ENCODE results near the gene RAC2.

Gene RAC2

DNA sequence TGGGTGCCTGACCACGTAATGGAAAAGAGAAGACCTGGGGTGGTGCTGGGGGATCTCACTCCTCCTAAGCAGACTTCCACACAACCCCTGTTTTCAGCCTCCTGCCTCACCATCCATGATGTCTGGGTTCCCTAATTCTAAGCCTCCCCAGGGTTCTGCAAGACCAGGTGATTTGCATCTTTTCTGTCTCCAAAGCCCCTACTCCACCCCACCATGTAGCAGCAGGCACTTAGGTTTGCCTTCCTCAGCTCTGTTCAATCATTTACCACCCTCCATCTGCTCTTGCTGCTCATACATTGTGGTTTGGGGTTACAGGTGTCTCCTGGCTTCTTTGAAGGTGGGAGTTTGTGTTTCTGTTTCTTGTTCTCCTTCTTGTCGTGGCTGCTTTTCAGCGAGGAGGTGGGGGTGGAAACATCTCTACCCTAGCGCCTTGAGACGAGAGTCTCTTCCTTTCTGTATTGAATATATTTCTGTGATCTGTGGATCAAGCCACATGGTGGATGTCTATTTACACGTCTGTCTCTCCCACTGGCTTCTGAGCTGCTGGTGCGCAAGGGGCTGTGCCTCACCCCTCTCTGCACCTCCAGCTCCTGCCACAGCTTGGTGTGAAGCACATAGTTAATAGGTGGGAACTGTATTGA lies 25.2 kb downstream of the RAC2 start:
- DNase-seq, result no peak

GRCh38 chr22:37218399-37218770 lies 25.7 kb downstream of the RAC2 start:
- DNase-seq, result no peak

GRCh38 chr22:37215890-37216289 lies 28.2 kb downstream of the RAC2 start:
- DNase-seq, result no peak

- DNase-seq, result no peak
Measured at GRCh38 chr22:37214731-37215030, 29.4 kb downstream of the RAC2 start.

DNA sequence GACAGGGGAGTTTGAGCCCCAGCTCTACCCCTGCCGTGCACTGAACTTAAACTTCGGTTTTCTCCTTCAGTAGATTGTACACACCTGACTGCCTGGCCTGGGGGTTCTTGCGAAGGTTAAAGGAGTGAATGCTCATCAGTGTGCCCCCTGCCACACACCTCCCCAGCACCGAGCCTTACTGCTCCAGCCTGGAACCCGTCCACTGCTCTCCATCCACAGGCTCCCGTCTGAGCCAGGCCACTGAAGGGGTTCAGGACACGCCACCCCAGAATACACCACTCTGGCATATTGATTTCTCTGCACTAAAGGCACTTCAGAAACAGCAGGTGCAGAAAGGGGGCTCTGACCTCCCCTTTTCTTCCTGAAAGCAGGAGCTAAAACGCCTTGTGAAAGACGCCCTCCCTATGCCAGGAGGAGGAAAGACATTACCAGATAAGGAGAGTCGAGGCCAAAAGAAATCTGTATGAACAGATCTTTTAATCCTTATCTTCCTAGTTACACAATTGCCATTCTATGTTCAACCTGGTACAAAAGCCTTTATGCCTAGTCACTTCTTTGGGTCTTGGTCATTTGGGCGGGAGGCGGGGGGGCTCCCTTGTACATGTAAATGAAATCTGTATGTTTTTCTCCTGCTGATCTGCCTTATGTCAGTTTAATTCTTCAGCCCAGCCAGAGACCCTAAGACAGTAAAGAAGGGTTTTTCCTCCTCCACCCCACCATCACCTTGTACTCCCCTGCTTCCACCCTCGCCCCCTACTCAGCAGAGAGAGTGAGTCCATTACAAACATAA lies 29.9 kb downstream of the RAC2 start:
- DNase-seq, result no peak

- DNase-seq, result no peak
Measured at GRCh38 chr22:37213218-37213855, 30.7 kb downstream of the RAC2 start.

DNA sequence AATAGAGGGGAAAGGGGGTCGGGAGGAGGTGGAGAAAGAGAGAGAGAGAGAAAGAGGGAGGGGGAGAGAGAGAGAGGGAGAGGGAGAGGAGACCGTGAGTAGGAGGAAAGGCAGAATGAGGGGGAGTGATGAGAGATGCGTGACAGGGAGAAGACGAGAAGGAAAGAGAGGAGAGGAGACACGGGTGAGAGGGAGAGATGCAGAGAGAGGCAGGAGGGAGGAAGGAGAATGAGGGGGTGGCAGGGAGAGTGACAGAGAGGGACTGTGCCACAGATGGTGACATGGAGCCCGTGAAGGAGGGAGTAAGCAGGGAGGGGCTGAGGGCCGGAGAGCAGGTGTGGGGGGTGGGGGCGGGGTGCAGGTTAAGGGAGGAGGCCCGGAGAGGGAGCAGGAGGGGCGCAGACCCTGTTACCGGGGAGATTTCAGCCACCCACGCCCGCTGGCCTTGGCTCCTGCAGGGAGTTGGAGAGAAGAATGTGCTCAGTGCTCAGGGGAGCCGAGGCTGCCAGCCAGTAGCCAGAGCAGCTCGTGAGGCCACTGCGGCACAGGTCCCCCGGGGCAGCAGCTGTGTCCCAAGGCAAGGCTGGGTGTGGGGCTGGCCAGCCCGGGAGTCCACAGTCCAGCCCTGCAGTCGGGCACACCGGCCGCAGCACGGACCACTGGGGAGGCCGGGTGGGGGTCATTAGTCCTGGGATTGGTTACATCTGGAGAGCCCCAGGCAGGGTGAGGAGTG lies 31.7 kb downstream of the RAC2 start, which contains the start of gene SSTR3:
TSS of gene SSTR3 (minus strand) at position 304 of the 733 bp plus-strand sequence. CDS start 4,674 bp downstream, outside the sequence.
- no peak for DNase-seq

DNA sequence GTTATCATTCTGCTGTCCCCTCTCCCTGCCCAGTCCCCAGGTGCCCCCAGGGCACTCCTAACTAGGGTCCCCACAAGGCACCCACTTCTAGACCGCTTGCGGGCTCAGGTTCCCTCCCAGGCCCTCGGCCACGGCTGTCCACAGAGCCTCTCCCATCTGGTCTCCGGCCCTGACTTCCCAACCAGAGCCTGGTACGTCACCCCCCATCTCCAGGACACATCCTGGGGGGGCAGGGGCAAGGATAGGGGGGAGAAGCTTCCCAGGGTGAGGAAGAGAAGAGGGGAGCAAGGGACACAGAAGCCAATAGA lies 32.2 kb downstream of the RAC2 start:
- DNase-seq, result no peak

DNA sequence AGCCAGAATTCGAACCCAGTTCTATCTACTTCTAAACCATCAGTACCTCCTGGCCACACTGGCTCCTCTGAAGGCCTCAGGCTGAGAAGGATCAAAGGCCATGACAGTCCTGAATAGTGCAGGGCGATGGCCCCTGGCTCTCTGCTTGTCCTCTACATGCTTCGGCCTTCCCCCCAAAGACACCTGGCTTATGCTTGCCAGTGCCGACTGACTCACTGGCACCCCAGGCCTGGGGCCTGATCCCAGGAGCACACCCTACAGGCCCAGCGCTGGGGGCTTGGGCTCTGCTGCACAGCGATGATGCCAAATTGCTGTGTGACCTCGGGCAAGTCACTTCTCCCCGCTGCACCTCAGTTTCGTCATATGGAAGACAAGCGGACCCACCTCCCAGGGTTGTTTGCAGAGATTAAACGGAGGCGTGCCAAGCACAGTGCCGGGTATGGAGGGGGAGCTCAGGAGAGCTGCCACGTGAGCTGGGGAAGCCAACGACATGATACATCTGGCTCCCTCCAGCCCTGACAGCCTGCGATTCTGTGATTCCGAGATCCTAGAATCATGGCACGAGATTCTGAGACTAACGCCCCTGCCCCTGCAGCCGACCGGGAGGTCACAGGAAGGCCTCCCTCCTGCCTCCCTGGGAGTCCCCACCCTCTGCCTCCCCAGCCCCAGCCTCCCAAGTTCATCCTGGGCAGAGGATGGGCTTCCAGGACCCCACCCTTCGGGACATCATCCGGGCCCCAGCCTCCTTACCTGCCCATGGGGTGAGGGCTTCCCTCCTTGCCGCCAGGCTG lies 32.8 kb downstream of the RAC2 start:
- no peak for DNase-seq

- DNase-seq, result no peak
Measured at GRCh38 chr22:37210041-37210803, 33.8 kb downstream of the RAC2 start.

- no peak for DNase-seq
Measured at GRCh38 chr22:37209140-37209845, 34.8 kb downstream of the RAC2 start.

GRCh38 chr22:37208401-37209139 lies 35.5 kb downstream of the RAC2 start:
- DNase-seq, result no peak

DNA sequence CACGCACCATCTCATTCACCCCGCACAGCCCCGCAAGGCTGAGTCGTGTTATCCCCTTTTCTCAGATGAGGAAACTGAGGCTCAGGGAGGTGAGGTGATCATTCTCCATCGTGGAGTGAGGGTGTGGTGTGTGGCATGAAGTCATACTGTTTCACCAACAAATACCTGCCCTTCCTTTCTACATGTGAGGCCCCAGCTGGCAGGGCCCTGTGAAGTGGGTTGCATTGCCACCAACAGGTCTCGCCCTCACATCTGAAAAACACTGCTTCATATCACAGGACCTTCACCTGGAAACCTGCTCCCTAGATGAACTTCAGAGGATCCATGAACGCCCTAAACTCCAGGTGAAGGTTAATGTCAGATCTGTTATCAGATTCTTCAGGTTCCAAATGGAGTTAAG lies 36.1 kb downstream of the RAC2 start:
- no peak for DNase-seq

DNA sequence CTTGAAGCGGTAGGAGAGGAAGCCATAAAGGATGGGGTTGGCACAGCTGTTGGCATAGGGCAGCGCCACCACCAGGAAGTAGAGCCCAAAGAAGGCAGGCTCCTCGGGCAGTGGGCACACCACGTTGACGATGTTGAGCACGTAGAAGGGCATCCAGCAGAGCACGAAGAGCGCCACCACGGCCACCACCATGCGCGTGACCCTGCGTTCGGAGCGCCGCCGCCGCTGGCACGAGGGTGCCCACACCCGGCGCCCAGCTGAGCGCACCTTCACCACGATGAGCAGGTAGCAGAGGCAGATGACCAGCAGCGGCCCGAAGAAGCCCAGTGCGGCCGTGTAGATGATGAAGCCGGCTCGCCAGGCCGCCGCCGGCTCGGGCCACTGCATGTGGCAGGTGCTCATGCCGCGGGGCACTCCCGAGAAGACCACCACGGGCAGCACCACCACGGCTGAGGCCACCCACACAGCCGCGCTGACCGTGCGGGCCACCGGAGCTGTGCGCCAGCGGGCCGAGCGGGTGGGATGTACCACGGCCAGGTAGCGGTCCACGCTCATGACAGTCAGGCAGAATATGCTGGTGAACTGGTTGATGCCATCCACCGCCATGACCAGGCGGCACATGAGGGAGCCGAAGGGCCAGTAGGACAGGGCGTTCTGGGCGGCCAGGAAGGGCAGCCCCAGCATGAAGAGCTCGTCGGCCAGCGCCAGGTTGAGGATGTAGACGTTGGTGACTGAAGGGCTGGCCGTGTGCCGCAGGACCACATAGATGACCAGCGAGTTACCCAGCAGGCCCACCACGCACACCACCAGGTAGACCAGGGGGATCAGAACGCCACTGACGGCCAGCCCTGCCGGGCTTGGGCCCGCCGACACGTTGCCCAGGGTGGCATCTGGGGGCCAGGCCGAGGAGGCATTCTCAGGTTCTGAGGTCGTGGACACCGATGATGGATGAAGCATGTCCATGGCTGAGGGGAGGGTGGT lies 36.9 kb downstream of the RAC2 start:
- no peak for DNase-seq

GRCh38 chr22:37206118-37206840 lies 37.8 kb downstream of the RAC2 start:
- DNase-seq, result no peak

DNA sequence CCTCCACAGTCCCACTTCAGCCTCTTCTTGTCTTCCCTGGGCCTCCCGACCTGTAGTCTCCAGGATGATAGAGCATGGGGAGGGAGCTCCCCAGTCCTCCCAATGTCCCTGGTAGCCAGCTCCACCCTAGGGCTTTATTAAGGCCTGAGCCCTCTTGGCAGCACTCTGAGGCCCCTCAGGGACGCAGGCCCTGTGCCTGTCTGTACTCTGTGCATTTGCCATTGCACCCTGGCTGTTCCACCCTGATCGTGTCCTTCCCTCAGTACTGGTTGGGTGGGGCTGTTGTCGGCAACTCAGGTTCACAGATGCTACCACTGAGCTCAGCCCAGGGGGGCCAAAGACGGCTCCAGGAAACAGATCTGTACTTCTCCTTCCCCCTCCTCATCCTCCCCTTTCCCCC lies 39.0 kb downstream of the RAC2 start:
- DNase-seq, result no peak

DNA sequence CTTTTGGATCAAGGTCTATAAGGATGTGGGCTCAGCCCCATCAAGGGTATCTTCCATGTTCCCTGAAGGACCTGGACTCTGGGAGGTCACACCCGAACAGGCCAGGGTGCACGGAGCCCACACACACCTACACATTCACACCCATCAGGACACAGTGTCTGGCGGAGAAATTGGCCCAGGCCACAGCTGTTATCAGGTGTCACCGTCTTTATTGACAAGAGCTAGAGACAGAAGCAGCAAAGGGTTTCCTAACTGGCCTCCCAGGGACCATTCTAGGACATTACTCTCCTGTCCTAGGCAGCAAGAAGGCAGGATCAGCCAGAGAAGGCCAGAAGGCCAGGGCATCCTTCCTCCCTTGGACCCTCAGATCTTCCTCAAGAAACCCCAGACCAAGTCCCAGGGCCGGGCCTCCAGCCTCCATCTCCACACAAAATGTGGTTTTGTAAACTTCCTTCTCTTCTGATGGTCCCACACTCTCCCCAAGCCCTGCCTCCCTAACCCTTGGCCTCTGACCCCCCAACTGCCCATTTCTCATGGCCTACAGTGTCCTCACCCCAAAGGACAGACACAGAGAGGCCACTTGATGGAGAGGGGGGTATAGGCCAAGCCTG lies 39.9 kb downstream of the RAC2 start:
- DNase-seq, result no peak

- no peak for DNase-seq
Measured at GRCh38 chr22:37203354-37204044, 40.6 kb downstream of the RAC2 start.

Data from inflammatory macrophage treated with lipopolysaccharide for 1 hour (primary cell).